HT-29 (cell line): Measurements from ENCODE around the gene PAX4. TPM values are rescaled to one million over a fixed set of nuclear protein-coding genes. Genes with fewer than 3 reads are reported as not detected.
A peak's percentile ranks its signal among the peaks of the same experiment; 100 is the strongest.

ENCODE experiments used
- DNase-seq: peaks from one replicate; pipeline ENCODE4 v3.0.0-alpha.2; 2015; ENCODE audit warnings: low spot score
- total RNA-seq: library from RNA; depleted of rRNA; stranded (reverse); fragments of >200 nt; shearing (Covaris generic); gene quantifications from 2 replicates; pipeline ENCODE4 v1.2.3, GENCODE V29; 2014; rRNA removed

Gene PAX4, protein sequence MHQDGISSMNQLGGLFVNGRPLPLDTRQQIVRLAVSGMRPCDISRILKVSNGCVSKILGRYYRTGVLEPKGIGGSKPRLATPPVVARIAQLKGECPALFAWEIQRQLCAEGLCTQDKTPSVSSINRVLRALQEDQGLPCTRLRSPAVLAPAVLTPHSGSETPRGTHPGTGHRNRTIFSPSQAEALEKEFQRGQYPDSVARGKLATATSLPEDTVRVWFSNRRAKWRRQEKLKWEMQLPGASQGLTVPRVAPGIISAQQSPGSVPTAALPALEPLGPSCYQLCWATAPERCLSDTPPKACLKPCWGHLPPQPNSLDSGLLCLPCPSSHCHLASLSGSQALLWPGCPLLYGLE
- total RNA-seq: 1.0 and 2.5 TPM in 2 replicates

DNA sequence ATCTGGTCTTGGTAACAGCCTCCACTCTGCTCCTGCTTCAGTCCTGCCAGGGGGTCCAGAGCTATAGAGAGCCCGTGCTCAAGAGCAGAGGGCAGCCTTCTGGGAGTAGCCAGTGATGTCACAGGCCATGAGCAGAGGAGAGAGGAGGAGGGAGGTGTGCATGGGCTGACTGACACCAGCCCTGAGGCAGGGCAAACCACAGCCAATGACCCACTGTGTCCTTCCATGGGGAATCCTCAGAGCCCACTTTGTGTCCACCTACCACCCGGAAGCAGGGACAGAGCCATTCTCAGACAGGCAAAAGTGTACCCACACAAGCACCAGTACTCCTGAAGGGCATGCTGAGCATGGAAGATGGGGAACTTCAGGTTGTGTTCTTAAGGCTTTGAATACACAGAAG, at the start of gene PAX4:
PAX4 (minus strand) TSS at position 101 of the 400 bp plus-strand sequence. CDS start 2,214 bp downstream, outside the sequence.
- no peak for DNase-seq

GRCh38 chr7:127667017-127667670, 49.2 kb upstream of the PAX4 start:
- no peak for DNase-seq

GRCh38 chr7:127666602-127667001, 48.7 kb upstream of the PAX4 start:
- DNase-seq: peak; percentile 25

GRCh38 chr7:127665922-127666321, 48.0 kb upstream of the PAX4 start:
- no peak for DNase-seq

DNA sequence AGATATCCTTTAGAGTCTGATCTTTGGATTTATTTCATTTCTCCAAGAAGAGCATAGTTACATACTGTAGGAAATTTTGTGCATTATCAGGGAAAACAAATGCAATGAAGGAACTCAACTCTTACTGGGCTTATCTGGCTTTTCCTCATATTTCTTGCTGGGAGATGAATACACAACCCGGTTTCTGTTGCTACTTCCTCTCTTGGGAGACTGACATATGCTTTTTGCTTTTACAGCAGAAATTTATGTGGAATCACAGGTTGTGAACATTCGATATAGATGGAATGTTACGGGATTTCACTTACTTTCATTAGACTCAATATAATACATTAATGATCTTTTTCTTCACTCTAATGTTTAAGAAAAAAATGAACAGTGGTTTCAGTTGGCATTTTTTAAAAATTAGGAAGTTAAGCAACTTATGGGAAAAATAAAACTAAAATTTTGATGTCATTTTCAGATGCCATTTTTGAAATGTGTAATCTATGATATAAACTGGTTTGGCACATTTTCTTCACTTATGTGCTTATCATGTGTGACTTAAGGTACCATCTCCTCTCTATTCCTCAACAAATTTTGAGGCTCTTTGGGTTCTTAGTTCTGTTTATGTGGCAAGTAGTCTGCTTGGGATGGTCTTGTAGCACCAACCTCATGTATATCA, 41.2 kb upstream of the PAX4 start:
- DNase-seq: no peak

DNA sequence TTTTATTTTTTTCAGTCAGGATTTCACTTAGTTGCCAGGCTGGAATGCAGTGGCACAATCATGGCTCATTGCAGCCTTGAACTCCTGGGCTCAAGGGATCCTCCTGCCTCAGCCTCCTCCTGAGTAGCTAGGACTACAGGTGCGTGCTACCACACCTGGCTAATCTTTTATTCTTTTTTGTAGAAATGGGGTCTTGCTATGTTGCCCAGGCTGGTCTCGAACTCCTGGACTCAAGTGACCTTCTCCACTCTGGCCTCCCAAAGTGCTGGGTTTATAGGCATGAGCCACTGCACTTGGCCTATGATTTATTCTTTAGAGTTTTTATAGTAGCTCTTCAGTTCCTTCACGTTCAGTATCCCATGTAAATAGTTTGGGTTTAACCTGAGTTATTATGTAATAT, 39.6 kb upstream of the PAX4 start:
- DNase-seq: no peak

GRCh38 chr7:127655720-127656119, 37.8 kb upstream of the PAX4 start:
- no peak for DNase-seq

DNA sequence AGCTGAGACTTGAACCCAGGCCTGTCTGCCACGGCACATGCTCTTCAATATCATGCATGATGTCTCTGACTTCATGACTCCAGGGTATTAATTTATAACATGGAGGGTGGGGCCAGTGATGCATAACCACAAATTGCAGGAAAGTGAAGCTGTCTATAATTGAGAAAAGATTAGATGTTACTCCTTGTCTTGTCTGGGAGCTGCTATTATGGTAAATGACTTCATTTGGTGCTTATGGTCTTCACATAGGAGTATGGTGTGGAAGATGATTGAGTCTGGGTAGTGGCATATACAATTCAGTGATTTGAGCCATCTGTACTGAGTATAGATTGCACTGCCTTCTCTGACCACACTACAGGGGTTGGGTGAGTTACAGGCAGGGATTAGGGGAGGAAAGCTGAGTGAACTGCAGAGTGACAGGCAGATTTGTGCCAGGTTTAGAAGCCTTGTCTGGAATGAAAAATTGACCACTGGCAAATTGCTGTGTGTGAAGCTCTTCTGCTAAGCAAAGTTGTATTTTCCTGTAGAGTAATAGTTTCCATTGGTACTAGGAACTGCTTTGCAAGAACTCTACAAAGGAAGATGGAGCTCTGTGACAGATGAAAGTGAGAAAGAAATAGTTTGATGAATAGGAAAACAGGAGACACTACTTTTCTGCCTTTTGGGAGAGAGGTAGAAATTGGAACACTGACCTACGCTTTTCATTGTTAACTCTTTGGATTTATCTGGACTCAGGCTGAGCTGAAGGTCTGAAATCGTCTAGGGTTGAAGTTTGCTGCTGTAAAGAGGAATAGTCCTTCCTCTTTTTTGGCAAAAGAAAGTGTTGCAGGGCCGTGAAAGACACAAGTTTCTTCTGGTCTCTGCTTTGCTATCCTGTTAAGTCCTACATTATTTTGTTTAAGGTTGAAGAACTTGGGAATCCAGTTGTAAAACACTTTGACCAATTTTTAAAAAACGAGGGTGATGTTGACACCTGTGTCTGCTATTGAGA, 36.8 kb upstream of the PAX4 start:
- no peak for DNase-seq

DNA sequence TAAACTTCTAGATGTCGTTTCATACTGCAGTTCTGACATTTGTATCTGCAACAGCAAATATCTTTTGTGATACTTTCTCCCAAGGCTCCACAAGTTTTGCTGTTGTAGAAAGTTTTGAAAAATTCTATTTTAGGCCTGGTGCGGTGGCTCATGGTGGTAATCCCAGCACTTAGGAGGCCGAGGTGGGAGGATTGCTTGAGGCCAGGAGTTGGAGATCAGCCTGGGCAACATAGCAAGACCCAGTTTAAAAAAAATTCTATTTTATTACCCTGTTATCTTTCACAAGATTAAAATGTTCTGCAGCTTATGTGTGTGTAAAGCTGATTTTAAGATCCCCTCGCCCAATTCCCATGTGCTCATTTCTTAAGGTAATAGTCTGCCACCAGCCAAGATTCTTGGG, 35.5 kb upstream of the PAX4 start:
- no peak for DNase-seq

DNA sequence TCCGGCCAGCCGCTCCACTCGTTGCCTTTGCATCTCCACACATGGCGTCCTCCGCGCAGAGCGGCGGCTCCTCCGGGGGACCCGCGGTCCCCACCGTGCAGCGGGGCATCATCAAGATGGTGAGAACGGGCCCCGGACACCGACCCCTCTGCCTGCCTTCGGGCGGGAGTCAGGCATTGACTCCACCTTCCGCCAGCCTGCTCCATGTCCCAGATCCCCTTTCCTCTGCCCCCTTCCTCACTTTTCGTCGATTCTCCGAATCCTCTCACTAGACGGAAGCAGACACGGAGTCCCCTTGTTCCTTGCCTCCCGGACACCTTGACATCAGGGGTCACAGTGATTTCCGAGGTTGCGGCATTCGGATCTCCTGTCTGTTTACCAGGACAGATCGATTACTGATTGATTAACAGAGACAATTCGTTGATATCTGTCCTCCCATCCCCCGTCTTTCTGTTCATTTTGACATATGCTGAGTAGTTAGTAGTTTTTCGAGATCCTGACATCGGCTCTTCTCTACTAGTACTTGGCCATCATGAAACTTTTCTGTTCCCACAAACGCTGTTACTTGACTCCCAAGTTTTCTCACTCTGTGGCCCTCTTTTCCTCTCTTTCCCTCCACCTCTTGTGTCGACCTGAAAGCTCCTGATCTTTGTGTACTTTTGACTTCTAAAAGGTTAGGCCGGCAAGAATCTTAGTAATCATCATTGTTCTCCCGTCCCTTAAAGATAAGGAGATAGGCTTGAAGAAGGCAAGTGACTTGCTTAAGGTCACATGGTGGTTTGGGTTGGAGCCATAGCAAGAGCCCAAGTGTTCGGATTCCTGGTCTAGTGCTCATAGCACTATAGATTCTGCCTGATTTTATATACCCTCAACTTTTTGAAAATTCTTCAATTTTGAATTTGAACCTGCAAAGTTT, 34.6 kb upstream of the PAX4 start:
- peak; percentile 49 for DNase-seq

GRCh38 chr7:127651556-127652332, 33.8 kb upstream of the PAX4 start, which contains the start of gene SND1:
Gene SND1 (plus strand): TSS chr7:127652194. CDS start chr7:127652374, 180 bp downstream.
- peak; percentile 99 for DNase-seq

DNA sequence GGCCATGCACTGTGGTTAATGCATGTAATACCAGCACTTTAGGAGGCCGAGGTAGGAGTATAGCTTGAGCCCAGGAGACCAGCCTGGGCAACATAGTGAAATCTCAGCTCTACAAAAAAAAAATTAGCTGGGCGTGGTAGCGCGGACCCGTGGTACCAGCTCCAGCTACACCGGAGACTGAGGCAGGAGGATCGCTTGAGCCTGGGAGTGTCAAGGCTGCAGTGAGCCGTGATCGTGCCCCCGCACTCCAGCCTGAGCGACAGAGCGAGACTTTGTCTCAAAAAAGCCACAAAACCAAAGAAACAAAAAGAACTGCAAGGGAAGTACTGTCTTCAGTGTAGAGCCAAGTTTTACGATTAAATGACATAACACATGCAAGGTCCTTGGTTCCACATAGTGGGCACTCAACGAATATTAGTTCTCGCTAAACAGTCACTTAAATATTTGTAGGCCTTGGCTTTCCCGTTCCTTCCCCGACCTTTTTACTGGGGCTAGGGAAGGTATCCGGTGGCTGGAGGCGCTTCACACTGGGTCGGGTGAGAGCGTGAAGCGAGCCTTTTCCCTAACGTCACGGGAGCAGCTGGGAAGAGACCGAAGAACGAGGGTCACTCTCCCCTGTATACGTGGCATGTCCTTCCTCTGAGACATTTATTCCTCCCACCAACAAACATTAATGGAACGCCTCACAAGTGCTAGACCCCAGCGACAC, 33.1 kb upstream of the PAX4 start:
- no peak for DNase-seq

DNA sequence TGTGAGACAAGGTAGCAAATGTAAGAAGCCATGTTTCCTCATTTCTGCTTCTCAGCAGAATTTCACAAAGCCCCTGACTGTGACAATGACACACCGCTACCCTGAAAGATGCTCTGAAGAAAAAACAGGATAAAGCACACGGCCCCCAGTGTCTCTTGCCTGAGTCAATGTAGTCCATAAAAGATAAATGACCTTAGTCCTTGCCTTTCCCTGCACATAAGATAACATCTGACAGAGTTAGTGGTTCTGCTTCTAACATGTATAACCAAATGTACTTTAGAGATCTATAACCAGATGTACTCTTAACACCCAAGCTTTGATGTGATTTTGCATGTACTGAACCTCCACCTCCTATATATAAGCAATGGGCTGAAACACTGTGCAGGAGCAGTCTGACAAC, 31.0 kb upstream of the PAX4 start:
- DNase-seq: no peak

DNA sequence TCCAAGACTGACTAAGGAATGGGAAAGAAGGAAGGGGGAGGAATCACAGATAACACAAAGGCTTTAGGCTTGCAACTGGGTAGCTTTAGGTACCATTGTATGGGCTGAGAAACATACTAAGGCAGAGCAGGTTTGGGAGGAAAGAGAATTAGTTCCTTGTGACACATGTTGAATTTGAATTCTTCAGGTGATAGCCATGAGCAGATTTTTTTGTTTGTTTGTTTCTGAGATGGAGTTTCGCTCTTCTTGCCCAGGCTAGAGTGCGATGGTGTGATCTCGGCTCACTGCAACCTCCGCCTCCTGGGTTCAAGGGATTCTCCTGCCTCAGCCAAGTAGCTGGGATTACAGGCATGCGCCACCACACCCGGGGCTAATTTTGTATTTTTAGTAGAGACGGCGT, 29.7 kb upstream of the PAX4 start:
- DNase-seq: no peak

GRCh38 chr7:127644484-127644883, 26.5 kb upstream of the PAX4 start:
- DNase-seq: no peak

DNA sequence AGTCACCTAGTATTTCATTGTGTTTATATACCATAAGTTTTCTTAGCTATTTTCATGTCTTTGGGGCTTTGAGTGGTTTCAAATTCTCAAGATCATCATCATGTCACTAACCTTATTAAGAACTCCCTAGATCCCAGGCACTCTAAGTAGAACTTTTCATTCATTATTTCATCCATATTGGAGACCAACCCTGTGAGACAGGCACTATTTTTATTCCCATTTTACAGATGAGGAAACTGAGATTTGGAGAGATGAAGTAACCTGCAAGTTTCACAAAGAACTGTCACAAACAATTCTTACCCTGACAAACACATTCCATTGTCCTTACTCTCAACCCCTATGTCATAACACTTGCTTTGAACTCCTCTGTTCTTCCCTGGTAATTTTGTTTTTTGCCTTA, 20.3 kb upstream of the PAX4 start:
- DNase-seq: no peak

DNA sequence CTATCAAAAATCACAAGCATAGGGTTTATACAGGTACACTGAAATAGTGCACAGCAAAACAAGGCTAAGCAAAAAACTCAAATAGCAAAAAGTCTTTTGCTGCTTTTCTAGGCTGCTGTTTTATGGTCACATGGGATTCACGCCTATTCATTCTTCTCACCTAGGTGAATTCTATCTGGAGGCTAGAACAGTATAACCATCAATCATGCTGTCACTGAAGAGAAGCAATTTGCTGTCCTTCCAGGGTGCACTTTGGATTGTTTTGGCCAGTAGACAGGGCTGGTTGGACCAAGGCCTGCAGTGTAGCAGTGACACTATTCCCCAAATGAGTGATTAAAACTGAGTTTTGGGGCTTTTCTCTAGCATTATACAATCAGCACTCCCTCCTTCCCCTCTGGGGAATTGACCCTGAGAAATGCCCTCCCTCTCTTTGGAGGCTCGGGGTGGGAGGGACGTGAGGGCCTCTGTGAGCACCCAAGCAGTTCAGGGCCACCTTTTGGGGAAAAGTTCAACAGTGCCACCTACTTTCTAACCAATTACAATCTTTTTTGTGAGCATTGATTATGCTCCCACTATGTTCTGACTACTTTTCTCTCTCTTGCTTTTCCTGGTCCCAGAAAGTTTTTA, 17.8 kb upstream of the PAX4 start:
- DNase-seq: no peak

DNA sequence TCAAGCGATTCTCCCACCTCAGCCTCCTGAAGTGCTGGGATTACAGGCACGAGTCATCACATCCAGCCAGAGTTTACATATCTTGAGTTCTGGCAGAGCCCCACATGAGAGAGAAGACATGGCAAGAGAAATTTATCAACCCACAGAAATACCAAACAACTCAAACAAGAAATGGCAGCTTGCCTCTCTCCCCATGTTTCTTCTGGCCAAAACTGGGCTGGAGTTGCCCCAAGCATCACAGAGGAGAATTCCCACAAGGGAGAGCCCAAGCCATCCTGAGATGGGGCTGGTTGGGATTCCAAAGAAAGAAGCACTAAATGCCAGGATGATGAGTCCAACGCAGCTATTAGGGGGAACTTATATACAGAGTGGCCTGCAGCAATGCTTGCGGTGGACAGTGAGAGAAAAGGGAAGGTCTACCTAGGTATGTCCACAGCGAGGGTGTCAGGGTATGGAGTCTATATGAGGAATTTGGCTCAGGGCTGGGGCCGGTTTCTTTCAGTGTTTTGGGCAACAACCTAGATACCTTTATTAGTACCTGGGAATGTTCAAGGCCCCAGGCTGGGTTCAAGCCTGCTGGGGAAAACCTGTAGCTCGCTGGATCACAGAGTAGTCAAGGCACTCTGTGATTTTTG, 14.5 kb upstream of the PAX4 start:
- no peak for DNase-seq
